Measurements from ENCODE around the gene HESX1. TPM values are rescaled to one million over a fixed set of nuclear protein-coding genes. Genes with fewer than 3 reads are reported as not detected.

The HESX1 gene
- total and polyA plus RNA-seq, 7 donors = 0.82 to 3.6 (median 1.4) TPM; not detected in 4

- Histone ChIP-seq H3K36me3 (no peaks in the 10 kb centered on the region), H3K4me3 (no peak overlapping the region), H3K9me3 (no peaks in the 10 kb centered on the region), H3K27me3 (no peaks in the 10 kb centered on the region), H3K4me1 (peaks cover 0 to 45% (median 28%) of the 10 kb centered on the region in 4 donors), H3K27ac (peak overlapping the region in 3 of 4 donors; percentile 23 to 96 (median 93))
- WGBS, 2 donors = 72 to 80% methylated on average over 2 of the region's 2 CpGs
- TF ChIP-seq EP300 (IDR thresholded peaks at IDR 0.05) (no peak), POLR2A (IDR thresholded peaks at IDR 0.05) (no peak), CTCF (IDR thresholded peaks at IDR 0.05) (no peak), POLR2AphosphoS5 (IDR thresholded peaks at IDR 0.05) (no peak)
- intact Hi-C loops (cut with DNase I) = no loop called here
- DNase-seq = no peak
These were observed 30.2 kb upstream of the HESX1 start for GRCh38 chr3:57230006-57230405.

- H3K27me3 ChIP-seq = no peaks in the 10 kb centered on the region
- WGBS, 2 donors = 0% methylated on average over 70 of the region's 70 CpGs
- H3K36me3 ChIP-seq = no peaks in the 10 kb centered on the region
- no peaks in the 10 kb centered on the region for H3K9me3 ChIP-seq
- TF ChIP-seq CTCF (IDR thresholded peaks at IDR 0.05) (no peak), EP300 (IDR thresholded peaks at IDR 0.05) (no peak), POLR2AphosphoS5 (IDR thresholded peaks at IDR 0.05) (peak; percentile 66 to 85 (median 82)), POLR2A (IDR thresholded peaks at IDR 0.05) (peak in 1 of 2 donors; percentile 52)
- H3K27ac ChIP-seq = peak overlapping the region; percentile 93 to 98 (median 96)
- intact Hi-C loops (cut with DNase I) = loop anchor here (2.0 to 5.0 kb wide), 5 partner anchors 57 to 671 kb away; partner anchors contain the start of genes CCDC66 and TASOR
- H3K4me3 ChIP-seq = peak overlapping the region; percentile 69 to 88 (median 80)
- peaks cover 0 to 36% (median 26%) of the 10 kb centered on the region in 4 donors for H3K4me1 ChIP-seq
- DNase-seq = peak; percentile 72
These were observed 28.4 kb upstream of the HESX1 start for GRCh38 chr3:57227930-57228751.

GRCh38 chr3:57227204-57227929 lies 27.6 kb upstream of the HESX1 start, which contains the start of gene APPL1:
TSS of gene APPL1 (plus strand) at chr3:57227729. CDS start at chr3:57227884, 155 bp downstream.
- Histone ChIP-seq H3K4me3 (peak within 1 kb of the TSS; percentile 69 to 88 (median 80)), H3K27ac (peak within 1 kb of the TSS; percentile 93 to 98 (median 96)), H3K36me3 (no peaks in the 10 kb centered on the region), H3K27me3 (no peaks in the 10 kb centered on the region), H3K9me3 (no peaks in the 10 kb centered on the region), H3K4me1 (peaks cover 0 to 36% (median 26%) of the 10 kb centered on the region in 4 donors)
- DNase-seq = peak; percentile 95
- intact Hi-C loops (cut with DNase I) = loop anchor here (2.0 to 5.0 kb wide), 5 partner anchors 57 to 671 kb away; partner anchors contain the start of genes CCDC66 and TASOR
- TF ChIP-seq EP300 (IDR thresholded peaks at IDR 0.05) (no peak), CTCF (IDR thresholded peaks at IDR 0.05) (no peak), POLR2A (IDR thresholded peaks at IDR 0.05) (peak; percentile 83 to 86), POLR2AphosphoS5 (IDR thresholded peaks at IDR 0.05) (peak; percentile 89 to 97 (median 95))
- WGBS, 2 donors = 0 to 1% methylated on average over 71 of the region's 71 CpGs

GRCh38 chr3:57226176-57226575 lies 26.4 kb upstream of the HESX1 start:
- H3K4me3 ChIP-seq = no peak overlapping the region
- H3K27ac ChIP-seq = peak overlapping the region in 1 of 4 donors; percentile 96
- 49 to 55% methylated on average over 2 of the region's 2 CpGs for WGBS, 2 donors
- TF ChIP-seq EP300 (IDR thresholded peaks at IDR 0.05) = no peak
- TF ChIP-seq POLR2A (IDR thresholded peaks at IDR 0.05) = no peak
- TF ChIP-seq CTCF (IDR thresholded peaks at IDR 0.05) = no peak
- TF ChIP-seq POLR2AphosphoS5 (IDR thresholded peaks at IDR 0.05) = no peak
- DNase-seq = no peak
- H3K36me3 ChIP-seq = no peaks in the 10 kb centered on the region
- no peaks in the 10 kb centered on the region for H3K9me3 ChIP-seq
- H3K27me3 ChIP-seq = no peaks in the 10 kb centered on the region
- H3K4me1 ChIP-seq = peaks cover 0 to 34% (median 25%) of the 10 kb centered on the region in 4 donors
- intact Hi-C loops (cut with DNase I) = loop anchor here (2.0 to 5.0 kb wide), 5 partner anchors 55 to 669 kb away; partner anchors contain the start of genes CCDC66 and TASOR

Data from sigmoid colon (tissue), 7 donors.